Lung (tissue), 12 donors: ENCODE measurements around the gene MVB12B. TPM values are rescaled to one million over a fixed set of nuclear protein-coding genes. Genes with fewer than 3 reads are reported as not detected.
A peak's percentile ranks its signal among the peaks of the same experiment; 100 is the strongest.

Experiments used
- ATAC-seq: fragments of 200-7000 bp; cut with Tn5 transposase; one replicate; pipeline ENCODE4 v1.9.1; 2020; ENCODE audit warnings: moderate number of reproducible peaks; ENCODE audit not compliant: insufficient read depth, low FRiP score
- DNase-seq, 3 donors: peaks; one replicate each; pipeline ENCODE4 v3.0.0-alpha.2; 2013 to 2017
- H3K27ac ChIP-seq, 2 donors: one replicate each; pipeline ENCODE4 v1.5.1; 2013; ENCODE audit warnings: mild to moderate bottlenecking in 2 of 2, moderate library complexity in 2 of 2, control low read depth in 1 of 2, inconsistent platforms in 1 of 2, low read depth in 1 of 2, low read length in 1 of 2
- H3K27me3 ChIP-seq, 3 donors: one replicate each; pipeline ENCODE4 v1.5.1; 2013; ENCODE audit warnings: low read length in 2 of 3; ENCODE audit not compliant: control insufficient read depth in 3 of 3, insufficient read depth in 3 of 3
- H3K36me3 ChIP-seq, 4 donors: one replicate each; pipeline ENCODE4 v1.5.1; 2013; ENCODE audit warnings: low read length in 4 of 4, mild to moderate bottlenecking in 1 of 4, moderate library complexity in 1 of 4; ENCODE audit not compliant: control insufficient read depth in 4 of 4, insufficient read depth in 4 of 4
- H3K4me1 ChIP-seq, 5 donors: one replicate each; pipeline ENCODE4 v1.5.1; 2013; ENCODE audit warnings: low read length in 5 of 5, mild to moderate bottlenecking in 2 of 5, moderate library complexity in 1 of 5; ENCODE audit not compliant: control insufficient read depth in 5 of 5, insufficient read depth in 5 of 5
- H3K4me3 ChIP-seq: one replicate; pipeline ENCODE4 v1.5.1; 2013; ENCODE audit warnings: mild to moderate bottlenecking, control low read depth, moderate library complexity
- H3K9ac ChIP-seq, 2 donors: one replicate each; pipeline ENCODE4 v1.5.1; 2013; ENCODE audit warnings: low read length in 2 of 2, control low read depth in 1 of 2; ENCODE audit not compliant: insufficient read depth in 1 of 2
- H3K9me3 ChIP-seq, 4 donors: one replicate each; pipeline ENCODE4 v1.5.1; 2013; ENCODE audit warnings: low read length in 3 of 4, mild to moderate bottlenecking in 1 of 4, moderate library complexity in 1 of 4; ENCODE audit not compliant: control insufficient read depth in 4 of 4, insufficient read depth in 3 of 4
- CTCF ChIP-seq: IDR thresholded peaks from 2 replicates; pipeline ENCODE4 v1.5.1; 2012; ENCODE audit warnings: mild to moderate bottlenecking; ENCODE audit errors: control extremely low read depth, extremely low read depth
- WGBS, 2 donors: extraction: QIAGEN DNeasy Blood & Tissue Kit; methylation state at CpG; one replicate each; pipeline ENCODE4 v1.1.7; 2013; 5-methylcytosine and 5-hydroxymethylcytosine counted together
- polyA plus RNA-seq, 2 donors: library from polyadenylated mRNA; stranded (reverse); fragments of 200-250 nt; gene quantifications; one replicate each; pipeline ENCODE4 v1.2.1, GENCODE V29; 2013
- total RNA-seq, 2 donors: library from RNA; depleted of rRNA in 1 of 2; stranded (reverse); fragments of >200 nt in 1 of 2; gene quantifications; one replicate each; pipeline ENCODE4 v1.2.1, GENCODE V29; 2014 to 2021
- donor health status: control.
- donor health status: control.
- donor health status: Bipolar disorder and iron deficiency.
- donor health status: healthy.
- donor health status: DM: yes; HTN: yes; CAD: no.

MVB12B gene
- total and polyA plus RNA-seq, 4 donors: 9.5 to 33.6 (median 16.5) TPM

DNA sequence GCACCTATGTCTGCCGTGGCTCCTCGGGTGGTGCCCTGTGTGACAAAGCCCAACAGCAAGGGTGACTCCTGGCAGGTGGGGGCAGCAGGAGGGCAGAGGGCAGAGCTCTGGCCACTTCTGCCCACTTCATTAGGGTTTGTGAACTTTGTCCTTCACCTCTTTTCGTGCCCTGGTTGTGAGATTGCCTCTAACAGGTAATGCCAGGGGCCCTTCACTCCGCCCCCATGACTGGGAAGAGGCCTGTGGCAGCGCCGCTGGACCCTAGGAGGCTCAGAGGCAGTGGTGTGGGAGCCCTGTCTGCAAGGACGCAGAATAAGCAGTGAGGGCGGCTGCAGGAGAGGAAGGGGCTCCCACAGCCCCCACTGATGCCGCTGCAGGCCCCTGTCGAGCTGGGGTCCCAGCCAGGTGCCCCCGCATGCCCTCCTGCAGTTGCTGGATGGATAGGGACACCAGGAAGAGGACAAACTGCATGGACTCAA lies 178.4 kb downstream of the MVB12B start:
- 92 to 94% methylated on average over 10 to 11 of the region's 11 CpGs for WGBS, 2 donors
- ATAC-seq: no peak
- no peak for TF ChIP-seq CTCF
- Histone ChIP-seq H3K36me3 (peaks cover 0 to 21% (median 2%) of the 10 kb centered on the region in 4 donors), H3K27me3 (peaks cover 0 to 4% (median 0%) of the 10 kb centered on the region in 3 donors), H3K9me3 (peaks cover 0 to 4% (median 0%) of the 10 kb centered on the region in 4 donors), H3K4me1 (peaks cover 0 to 17% (median 0%) of the 10 kb centered on the region in 5 donors), H3K4me3 (no peak overlapping the region), H3K27ac (no peak overlapping the region), H3K9ac (no peak overlapping the region)
- no peak for DNase-seq

- no peak for ATAC-seq
These were observed 179.2 kb downstream of the MVB12B start for GRCh38 chr9:126505697-126506346.

GRCh38 chr9:126506361-126507317 lies 180.0 kb downstream of the MVB12B start:
- Histone ChIP-seq H3K27me3 (no peaks in the 10 kb centered on the region), H3K4me1 (peaks cover 0 to 17% (median 0%) of the 10 kb centered on the region in 5 donors), H3K27ac (no peak overlapping the region), H3K4me3 (no peak overlapping the region), H3K9ac (peak overlapping the region in 1 of 2 donors; percentile 25), H3K36me3 (peaks cover 0 to 21% (median 2%) of the 10 kb centered on the region in 4 donors), H3K9me3 (peaks cover 0 to 4% (median 0%) of the 10 kb centered on the region in 4 donors)
- DNase-seq (no peak), ATAC-seq (no peak)
- no peak for TF ChIP-seq CTCF
- 82 to 91% methylated on average over 27 of the region's 27 CpGs for WGBS, 2 donors

More at GRCh38 chr9:126505697-126506346, 179.2 kb downstream of the MVB12B start:
- no peak overlapping the region for H3K9ac ChIP-seq
- no peaks in the 10 kb centered on the region for H3K27me3 ChIP-seq
- H3K9me3 ChIP-seq: peaks cover 0 to 4% (median 0%) of the 10 kb centered on the region in 4 donors
- no peak overlapping the region for H3K27ac ChIP-seq
- peaks cover 0 to 17% (median 0%) of the 10 kb centered on the region in 5 donors for H3K4me1 ChIP-seq
- no peak for DNase-seq
- 89 to 91% methylated on average over 11 of the region's 11 CpGs for WGBS, 2 donors
- H3K4me3 ChIP-seq: no peak overlapping the region
- peaks cover 0 to 21% (median 2%) of the 10 kb centered on the region in 4 donors for H3K36me3 ChIP-seq
- no peak for TF ChIP-seq CTCF
